GM21423 (cell line): ENCODE results near the gene SHLD1.

Experiments used
- ATAC-seq: cut with Tn5 transposase; IDR thresholded peaks from one replicate; pipeline ENCODE4 v1.9.1; 2021; ENCODE audit warnings: mild to moderate bottlenecking, moderate library complexity; ENCODE audit not compliant: unreplicated experiment

SHLD1 gene

GRCh38 chr20:5844063-5844681 is 94.0 kb downstream of the SHLD1 start:
- ATAC-seq: peak; percentile 82

- no peak for ATAC-seq
Measured at GRCh38 chr20:5845681-5846615, 95.7 kb downstream of the SHLD1 start.

- ATAC-seq: no peak
Measured at GRCh38 chr20:5848711-5849505, 98.7 kb downstream of the SHLD1 start.

- no peak for ATAC-seq
Measured at GRCh38 chr20:5855939-5856338, 105.7 kb downstream of the SHLD1 start.

GRCh38 chr20:5859608-5860007 is 109.4 kb downstream of the SHLD1 start:
- ATAC-seq: no peak

- ATAC-seq: no peak
Measured at GRCh38 chr20:5862703-5863039, 112.5 kb downstream of the SHLD1 start.

- ATAC-seq: no peak
Measured at GRCh38 chr20:5863040-5863833, 113.0 kb downstream of the SHLD1 start.

- ATAC-seq: no peak
Measured at GRCh38 chr20:5864428-5864827, 114.2 kb downstream of the SHLD1 start.

GRCh38 chr20:5864873-5865587 is 114.8 kb downstream of the SHLD1 start:
- ATAC-seq: no peak

- no peak for ATAC-seq
Measured at GRCh38 chr20:5865604-5866003, 115.4 kb downstream of the SHLD1 start.

GRCh38 chr20:5870568-5870981 is 120.4 kb downstream of the SHLD1 start:
- ATAC-seq: no peak

- ATAC-seq: no peak
Measured at GRCh38 chr20:5871459-5872410, 121.5 kb downstream of the SHLD1 start.

- no peak for ATAC-seq
Measured at GRCh38 chr20:5877128-5877527, 126.9 kb downstream of the SHLD1 start.

GRCh38 chr20:5880326-5880725 is 130.1 kb downstream of the SHLD1 start:
- ATAC-seq: no peak

- ATAC-seq: no peak
Measured at GRCh38 chr20:5881703-5882102, 131.5 kb downstream of the SHLD1 start.

- no peak for ATAC-seq
Measured at GRCh38 chr20:5882166-5882565, 132.0 kb downstream of the SHLD1 start.

GRCh38 chr20:5884465-5885335 is 134.5 kb downstream of the SHLD1 start:
- no peak for ATAC-seq

- ATAC-seq: no peak
Measured at GRCh38 chr20:5885866-5886265, 135.7 kb downstream of the SHLD1 start.
